ENCODE results near the gene ZNF236. TPM values are rescaled to one million over a fixed set of nuclear protein-coding genes. Genes with fewer than 3 reads are reported as not detected.
A peak's percentile ranks its signal among the peaks of the same experiment; 100 is the strongest.

ZNF236 gene
- total and polyA plus RNA-seq, 4 donors, result 0.83 to 8.2 (median 5.0) TPM

GRCh38 chr18:76999077-76999476, 176.7 kb downstream of the ZNF236 start:
- TF ChIP-seq SP1 (IDR thresholded peaks at IDR 0.05) (no peak), HNF4G (IDR thresholded peaks at IDR 0.05) (no peak), ATF3 (IDR thresholded peaks at IDR 0.05) (no peak), NR2F2 (IDR thresholded peaks at IDR 0.05) (no peak), CTCF (IDR thresholded peaks at IDR 0.05; ENCODE audit: low read depth, low read length, missing input control) (no peak), ZBTB33 (IDR thresholded peaks at IDR 0.05) (no peak), YY1 (IDR thresholded peaks at IDR 0.05) (no peak), RXRA (IDR thresholded peaks at IDR 0.05) (no peak), GABPA (IDR thresholded peaks at IDR 0.05 in 1 of 2, conservative IDR thresholded peaks at IDR 0.05 in 1 of 2) (no peak), FOXA1 (IDR thresholded peaks at IDR 0.05) (no peak), EGR1 (IDR thresholded peaks at IDR 0.05; ENCODE audit: low read depth in 2 of 2) (no peak), REST (IDR thresholded peaks at IDR 0.05) (no peak), RAD21 (IDR thresholded peaks at IDR 0.05) (no peak), HNF4A (conservative IDR thresholded peaks at IDR 0.05) (no peak)
- no peaks in the 10 kb centered on the region for H3K36me3 ChIP-seq (ENCODE audit: control insufficient read depth in 4 of 4, insufficient read depth in 3 of 4, low read depth in 1 of 4, low read length in 3 of 4)
- no peaks in the 10 kb centered on the region for H3K27me3 ChIP-seq (ENCODE audit: control insufficient read depth in 4 of 4, insufficient read depth in 4 of 4, low read length in 3 of 4)
- WGBS, result 93% methylated on average over 13 of the region's 13 CpGs
- H3K9ac ChIP-seq (ENCODE audit: low read depth in 1 of 2, low read length in 2 of 2), result no peak overlapping the region
- H3K4me1 ChIP-seq (ENCODE audit: control insufficient read depth in 4 of 4, insufficient read depth in 4 of 4, low read length in 3 of 4), result peaks cover 0 to 2% (median 0%) of the 10 kb centered on the region in 4 donors
- H3K4me3 ChIP-seq (ENCODE audit: low read depth in 1 of 3, low read length in 3 of 3), result no peak overlapping the region
- H3K9me3 ChIP-seq (ENCODE audit: control insufficient read depth in 4 of 4, low read length in 3 of 4), result no peaks in the 10 kb centered on the region
- H3K27ac ChIP-seq (ENCODE audit: low read depth in 1 of 2, low read length in 2 of 2), result no peak overlapping the region
- DNase-seq (ENCODE audit: low spot score), result no peak

GRCh38 chr18:77000527-77000926, 178.2 kb downstream of the ZNF236 start:
- peak; percentile 70 for DNase-seq (ENCODE audit: low spot score)
- H3K4me3 ChIP-seq (ENCODE audit: low read depth in 1 of 3, low read length in 3 of 3), result peak overlapping the region in 1 of 3 donors; percentile 3
- H3K27me3 ChIP-seq (ENCODE audit: control insufficient read depth in 4 of 4, insufficient read depth in 4 of 4, low read length in 3 of 4), result no peaks in the 10 kb centered on the region
- no peaks in the 10 kb centered on the region for H3K9me3 ChIP-seq (ENCODE audit: control insufficient read depth in 4 of 4, low read length in 3 of 4)
- H3K9ac ChIP-seq (ENCODE audit: low read depth in 1 of 2, low read length in 2 of 2), result no peak overlapping the region
- H3K4me1 ChIP-seq (ENCODE audit: control insufficient read depth in 4 of 4, insufficient read depth in 4 of 4, low read length in 3 of 4), result peaks cover 0 to 2% (median 0%) of the 10 kb centered on the region in 4 donors
- WGBS, result 22% methylated on average over 11 of the region's 11 CpGs
- H3K36me3 ChIP-seq (ENCODE audit: control insufficient read depth in 4 of 4, insufficient read depth in 3 of 4, low read depth in 1 of 4, low read length in 3 of 4), result no peaks in the 10 kb centered on the region
- H3K27ac ChIP-seq (ENCODE audit: low read depth in 1 of 2, low read length in 2 of 2), result no peak overlapping the region
- TF ChIP-seq JUND (IDR thresholded peaks at IDR 0.05) (no peak), RXRA (IDR thresholded peaks at IDR 0.05) (no peak), CTCF (IDR thresholded peaks at IDR 0.05; ENCODE audit: low read depth, low read length, missing input control) (peak; percentile 94), REST (IDR thresholded peaks at IDR 0.05) (no peak), HNF4G (IDR thresholded peaks at IDR 0.05) (no peak), FOXA2 (IDR thresholded peaks at IDR 0.05) (no peak), SP1 (IDR thresholded peaks at IDR 0.05) (no peak), RAD21 (IDR thresholded peaks at IDR 0.05) (peak; percentile 95 to 98), FOXA1 (IDR thresholded peaks at IDR 0.05) (no peak), YY1 (IDR thresholded peaks at IDR 0.05) (no peak), ATF3 (IDR thresholded peaks at IDR 0.05) (no peak), GABPA (IDR thresholded peaks at IDR 0.05 in 1 of 2, conservative IDR thresholded peaks at IDR 0.05 in 1 of 2) (no peak), EGR1 (IDR thresholded peaks at IDR 0.05; ENCODE audit: low read depth in 2 of 2) (no peak)

Data from liver (tissue), 9 donors.